ENCODE data around the gene CACNB4. TPM values are rescaled to one million over a fixed set of nuclear protein-coding genes. Genes with fewer than 3 reads are reported as not detected.

The CACNB4 gene
- polyA plus RNA-seq, 1 of the 3 experiments (the other 2 are of a cell fraction) = 0.18 TPM

GRCh38 chr2:151792589-151792988 is 306.3 kb downstream of the CACNB4 start:
- DNase-seq = no peak
- Histone ChIP-seq H3K9me3 (no peaks in the 10 kb centered on the region), H3F3A (replicated peaks; ENCODE audit: insufficient read depth) (no peaks in the 10 kb centered on the region), H3K9ac (no peak overlapping the region), H3K79me2 (ENCODE audit: insufficient read depth) (no peaks in the 10 kb centered on the region), H3K4me2 (no peak overlapping the region), H3K27ac (ENCODE audit: low read depth in 2 of 2, low read length in 1 of 2) (no peak overlapping the region), H2AFZ (ENCODE audit: low read depth) (no peak overlapping the region), H3K9me2 (no peaks in the 10 kb centered on the region), H3K4me1 (ENCODE audit: control insufficient read depth in 1 of 2, insufficient read depth in 2 of 2, low read depth in 1 of 2, low read length in 1 of 2) (no peaks in the 10 kb centered on the region), H4K20me1 (ENCODE audit: insufficient read depth) (no peaks in the 10 kb centered on the region), H3K27me3 (ENCODE audit: insufficient read depth) (no peaks in the 10 kb centered on the region), H3K36me3 (replicated peaks in 1 of 2; ENCODE audit: control insufficient read depth in 1 of 2, insufficient read depth in 2 of 2, low read length in 1 of 2) (peaks cover 12 to 18% of the 10 kb centered on the region in 2 experiments), H3K4me3 (ENCODE audit: low read depth in 2 of 2, low read length in 1 of 2) (no peak overlapping the region)
- no peak for TF ChIP-seq TEAD4 (IDR thresholded peaks at IDR 0.05; ENCODE audit: borderline replicate concordance, insufficient read depth)
- TF ChIP-seq SIN3A (IDR thresholded peaks at IDR 0.05; ENCODE audit: borderline replicate concordance, low read depth, low read length) = no peak
- no peak for TF ChIP-seq MAX (IDR thresholded peaks at IDR 0.05; ENCODE audit: low read depth)
- CTCF ChIA-PET = no interaction called here
- 97% methylated on average over 4 of the region's 4 CpGs for WGBS (ENCODE audit: low lambda C conversion rate)
- POLR2A ChIA-PET = no interaction called here

GRCh38 chr2:151791545-151791944 is 307.3 kb downstream of the CACNB4 start:
- Histone ChIP-seq H3K27ac (ENCODE audit: low read depth in 2 of 2, low read length in 1 of 2) (no peak overlapping the region), H2AFZ (ENCODE audit: low read depth) (no peak overlapping the region), H3K9me3 (no peaks in the 10 kb centered on the region), H3K9me2 (no peaks in the 10 kb centered on the region), H3K27me3 (ENCODE audit: insufficient read depth) (no peaks in the 10 kb centered on the region), H4K20me1 (ENCODE audit: insufficient read depth) (no peaks in the 10 kb centered on the region), H3K4me3 (ENCODE audit: low read depth in 2 of 2, low read length in 1 of 2) (no peak overlapping the region), H3F3A (replicated peaks; ENCODE audit: insufficient read depth) (no peaks in the 10 kb centered on the region), H3K36me3 (replicated peaks in 1 of 2; ENCODE audit: control insufficient read depth in 1 of 2, insufficient read depth in 2 of 2, low read length in 1 of 2) (peaks cover 12 to 18% of the 10 kb centered on the region in 2 experiments), H3K79me2 (ENCODE audit: insufficient read depth) (no peaks in the 10 kb centered on the region), H3K4me1 (ENCODE audit: control insufficient read depth in 1 of 2, insufficient read depth in 2 of 2, low read depth in 1 of 2, low read length in 1 of 2) (no peaks in the 10 kb centered on the region), H3K9ac (no peak overlapping the region), H3K4me2 (no peak overlapping the region)
- DNase-seq = no peak
- WGBS (ENCODE audit: low lambda C conversion rate) = 93% methylated on average over 3 of the region's 3 CpGs
- ChIA-PET CTCF (interaction anchor here (0.7 to 1.2 kb wide), 2 partner anchors 12 to 207 kb away, joined by 3 read pairs; no protein-coding TSS in a partner anchor), POLR2A (no interaction called here)
- TF ChIP-seq ELF1 (IDR thresholded peaks at IDR 0.05) = no peak
- TF ChIP-seq USF2 (IDR thresholded peaks at IDR 0.05; ENCODE audit: borderline replicate concordance, low read depth, low read length) = no peak
- no peak for TF ChIP-seq SMC3 (IDR thresholded peaks at IDR 0.05; ENCODE audit: low read depth, low read length)
- no peak for TF ChIP-seq RCOR1 (IDR thresholded peaks at IDR 0.05; ENCODE audit: low read length)
- no peak for TF ChIP-seq GATA2 (CRISPR knock-in tag; IDR thresholded peaks at IDR 0.05)
- TF ChIP-seq POLR2AphosphoS5 (IDR thresholded peaks at IDR 0.05; ENCODE audit: low read depth, low read length) = no peak
- TF ChIP-seq FOSL2 (IDR thresholded peaks at IDR 0.05; ENCODE audit: borderline replicate concordance, low read depth) = no peak
- TF ChIP-seq YY1 (IDR thresholded peaks at IDR 0.05; ENCODE audit: low read depth) = no peak
- TF ChIP-seq RXRA (IDR thresholded peaks at IDR 0.05; ENCODE audit: borderline replicate concordance, low read depth) = no peak
- no peak for TF ChIP-seq TCF12 (IDR thresholded peaks at IDR 0.05)
- TF ChIP-seq MXI1 (IDR thresholded peaks at IDR 0.05; ENCODE audit: low read depth, low read length) = no peak
- no peak for TF ChIP-seq ZBTB33 (IDR thresholded peaks at IDR 0.05; ENCODE audit: borderline replicate concordance, low read depth)
- TF ChIP-seq RAD21 (IDR thresholded peaks at IDR 0.05; ENCODE audit: low read length) = no peak
- no peak for TF ChIP-seq TEAD4 (IDR thresholded peaks at IDR 0.05; ENCODE audit: borderline replicate concordance, insufficient read depth)

Measured in SK-N-SH (cell line).